Fibroblast of the conjunctiva (primary cell): ENCODE measurements around the gene PLEKHH3.

Experiments
- DNase-seq: peaks from one replicate; pipeline ENCODE4 v3.0.0-alpha.2; 2010; ENCODE audit warnings: low read depth

PLEKHH3 gene

DNA sequence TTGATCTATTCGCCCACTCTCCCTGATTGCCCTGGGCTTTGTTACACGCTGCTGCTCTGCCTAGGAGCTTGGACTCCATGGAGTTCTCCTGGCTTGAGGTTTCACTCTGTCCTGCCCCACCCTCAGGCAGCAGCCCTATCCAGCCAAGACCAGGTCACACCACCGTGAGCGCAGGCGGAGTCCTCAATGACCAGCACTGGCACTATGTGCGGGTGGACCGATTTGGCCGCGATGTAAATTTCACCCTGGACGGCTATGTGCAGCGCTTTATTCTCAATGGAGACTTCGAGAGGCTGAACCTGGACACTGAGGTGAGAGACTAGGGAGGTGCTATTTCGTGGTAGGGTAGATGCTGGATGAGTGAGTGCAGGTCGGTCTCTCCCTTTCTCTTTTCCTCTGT, 9.0 kb upstream of the PLEKHH3 start:
- no peak for DNase-seq

DNA sequence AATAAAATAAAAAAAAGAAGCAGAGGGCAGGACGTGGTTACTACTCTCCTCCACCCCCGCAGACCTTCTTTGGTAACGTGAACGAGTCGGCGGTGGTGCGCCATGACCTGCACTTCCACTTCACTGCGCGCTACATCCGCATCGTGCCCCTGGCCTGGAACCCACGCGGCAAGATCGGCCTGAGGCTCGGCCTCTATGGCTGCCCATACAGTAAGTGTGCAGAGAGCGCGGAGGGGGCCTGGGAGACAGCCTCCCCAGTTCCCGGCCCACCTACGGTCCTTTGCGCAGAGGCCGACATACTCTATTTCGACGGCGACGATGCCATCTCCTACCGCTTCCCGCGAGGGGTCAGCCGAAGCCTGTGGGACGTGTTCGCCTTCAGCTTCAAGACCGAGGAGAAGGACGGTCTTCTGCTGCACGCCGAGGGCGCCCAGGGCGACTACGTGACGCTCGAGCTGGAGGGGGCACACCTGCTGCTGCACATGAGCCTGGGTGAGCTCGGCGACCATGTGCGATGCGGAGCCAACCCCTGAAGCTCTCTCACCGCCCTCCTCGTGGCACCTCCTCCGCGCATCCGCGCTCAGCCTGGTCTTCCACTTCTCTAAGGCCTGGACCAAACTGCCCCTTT, 8.2 kb upstream of the PLEKHH3 start:
- no peak for DNase-seq

- DNase-seq = no peak
Measured at GRCh38 chr17:42683407-42684034, 6.7 kb upstream of the PLEKHH3 start.

- DNase-seq = peak; percentile 18
Measured at GRCh38 chr17:42682722-42683403, 6.1 kb upstream of the PLEKHH3 start.

GRCh38 chr17:42681976-42682721, 5.4 kb upstream of the PLEKHH3 start, which contains the start of gene CNTNAP1:
Gene CNTNAP1 (plus strand): TSS chr17:42682531. CDS start chr17:42682830, 299 bp downstream.
- peak; percentile 46 for DNase-seq

DNA sequence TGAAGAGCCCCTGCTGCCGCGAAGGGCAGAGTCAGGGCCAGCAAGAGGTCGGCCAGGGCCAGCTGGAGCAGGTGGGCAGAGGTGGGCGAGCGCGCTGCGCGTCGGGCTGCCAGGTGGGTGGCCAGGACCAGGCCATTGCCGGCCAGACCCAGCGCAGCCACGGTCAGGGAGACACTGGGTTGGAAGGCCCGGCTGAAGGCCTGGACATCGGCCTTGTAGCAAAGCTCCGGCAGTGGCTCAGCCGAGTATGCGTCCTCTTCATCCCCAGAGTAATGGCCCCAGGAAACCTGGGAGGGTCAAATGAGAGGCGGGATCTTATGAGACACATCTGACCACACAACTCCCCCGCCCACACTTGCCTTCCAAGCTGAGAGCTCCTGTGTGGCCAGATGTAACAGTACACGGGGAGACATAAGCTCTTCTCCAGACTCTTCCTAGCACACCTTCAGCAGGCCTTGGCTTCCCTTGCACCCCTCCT, 3.6 kb upstream of the PLEKHH3 start:
- no peak for DNase-seq

GRCh38 chr17:42679492-42680330, 2.9 kb upstream of the PLEKHH3 start:
- DNase-seq = peak; percentile 42

DNA sequence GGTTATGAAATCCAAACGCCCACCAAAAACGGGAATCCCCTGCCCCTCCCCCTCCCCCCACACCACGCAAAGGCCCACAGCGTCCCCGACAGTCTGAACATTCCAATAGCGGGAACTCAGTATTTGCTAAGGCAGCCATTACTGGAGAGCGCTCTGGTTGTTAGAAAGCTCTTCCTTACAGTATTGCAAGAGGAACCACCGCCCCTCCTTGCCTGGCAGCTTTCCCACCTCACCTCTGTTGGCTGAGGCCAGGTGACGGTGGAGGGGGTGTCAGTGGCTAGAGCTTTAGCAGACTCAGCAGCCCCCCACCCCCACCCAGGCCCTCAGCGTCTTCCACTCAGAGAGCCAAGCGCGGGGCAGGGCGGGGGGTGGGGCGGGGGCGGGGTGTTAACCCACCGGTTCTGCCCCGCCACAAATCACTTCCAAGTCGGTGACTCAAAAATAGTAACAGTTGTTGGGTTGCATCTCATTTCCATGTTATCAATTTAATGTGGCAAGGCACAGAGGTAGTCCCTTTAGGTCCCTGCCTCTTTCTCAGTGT, 2.2 kb upstream of the PLEKHH3 start:
- no peak for DNase-seq

DNA sequence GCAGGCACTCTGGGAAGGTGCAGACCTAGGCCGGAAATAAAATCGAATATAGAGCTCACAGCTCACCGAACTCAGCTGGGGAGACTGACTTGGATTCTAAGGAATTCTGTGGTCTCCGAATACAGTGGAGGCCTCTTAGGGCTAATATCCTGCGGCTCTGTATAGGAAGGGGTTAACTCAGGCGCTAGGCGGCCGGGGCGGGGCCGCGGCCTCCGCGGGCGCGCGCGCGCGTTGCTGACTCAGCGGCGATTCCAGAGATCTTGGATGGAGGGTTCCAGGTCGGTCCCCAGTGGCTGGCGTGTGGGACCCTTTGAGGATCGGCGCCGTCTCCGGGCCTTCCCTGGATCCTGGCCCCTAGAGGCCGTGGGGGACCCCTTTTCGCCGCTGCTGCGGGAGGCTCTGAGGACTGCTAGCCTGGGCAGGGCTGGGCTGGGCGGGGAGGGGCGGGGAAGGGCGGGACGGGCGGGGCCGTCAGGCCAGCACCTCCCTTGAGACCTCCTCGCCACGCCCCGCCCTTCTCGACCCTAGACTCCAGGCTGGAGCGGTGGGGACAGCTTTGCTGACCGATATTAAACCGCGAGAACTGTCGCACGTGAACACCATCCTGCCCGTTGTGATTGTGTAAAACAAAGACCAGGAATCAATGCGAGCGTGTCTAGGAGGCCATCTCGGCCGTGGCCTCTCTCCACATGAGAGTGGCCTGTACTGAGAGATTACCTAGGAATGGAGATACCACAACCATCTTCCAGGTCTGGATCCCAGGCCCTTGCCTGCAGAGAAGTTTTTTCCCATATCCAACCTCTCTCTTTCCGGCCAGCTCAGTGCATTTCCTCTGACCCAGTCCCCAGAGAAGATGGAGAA, 1.4 kb upstream of the PLEKHH3 start:
- DNase-seq = peak; percentile 85

DNA sequence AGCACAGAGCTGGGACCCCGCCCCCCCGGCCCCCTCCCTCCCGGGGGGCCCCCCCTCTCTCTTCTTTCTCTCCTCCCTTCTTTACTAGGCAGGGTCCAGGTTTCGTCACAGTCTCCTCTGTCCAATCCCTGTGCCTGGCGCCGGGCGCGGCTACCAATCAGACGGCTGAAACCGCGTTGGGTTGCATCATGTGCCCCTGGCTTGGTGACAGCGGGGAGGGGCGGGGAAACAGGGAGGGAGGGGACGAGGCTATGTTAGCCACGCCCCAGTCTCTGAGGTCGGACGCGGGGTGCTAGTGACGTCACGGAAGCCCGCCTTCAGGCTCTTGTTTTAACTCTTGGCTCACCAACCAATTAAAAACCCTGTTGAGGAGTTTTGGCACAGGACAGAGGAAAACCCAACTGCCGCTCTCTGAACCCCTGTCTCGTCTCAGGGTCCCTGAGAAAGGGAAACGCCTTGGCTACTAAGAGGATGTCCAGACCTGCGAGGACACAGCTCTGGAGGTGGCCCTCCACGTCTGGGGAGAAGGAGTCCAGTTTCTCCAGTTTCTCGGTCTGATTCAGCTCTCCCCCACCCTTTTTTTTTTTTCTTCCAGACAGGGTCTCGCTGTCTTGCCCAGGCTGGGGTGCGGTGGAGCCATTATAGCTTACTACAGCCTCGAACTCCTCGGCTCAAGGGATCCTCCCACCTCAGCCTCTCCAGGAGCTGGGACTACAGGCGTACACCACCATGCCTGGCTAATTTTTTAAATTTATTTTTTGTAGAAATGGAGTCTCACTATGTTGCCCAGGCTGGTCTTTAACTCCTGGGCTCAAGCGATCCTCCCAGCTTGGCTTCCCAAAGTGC, 441 bp upstream of the PLEKHH3 start:
- DNase-seq = peak; percentile 99

DNA sequence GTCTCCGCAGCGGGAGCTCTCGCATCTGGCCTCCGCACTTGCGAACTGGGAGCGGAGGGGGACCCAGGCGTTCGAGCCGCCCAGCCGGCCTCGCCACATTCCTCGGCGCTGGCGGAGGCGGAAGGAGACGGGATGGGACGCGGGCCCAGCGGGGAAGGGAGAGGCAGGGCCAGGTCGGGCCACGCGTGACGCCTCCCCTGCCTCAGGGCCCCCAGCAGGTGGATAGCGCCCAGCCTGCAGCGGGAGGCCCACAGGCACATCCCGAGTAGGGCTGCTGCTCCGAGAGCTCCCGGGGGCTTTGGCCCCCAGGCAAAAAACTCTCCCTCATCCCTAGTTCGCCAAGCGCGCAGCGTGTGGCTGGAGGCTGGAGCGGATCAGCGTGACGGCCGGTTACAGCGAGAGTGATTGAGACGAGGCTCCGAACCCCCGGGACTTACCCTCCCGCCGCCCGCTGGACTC, 800 bp downstream of the PLEKHH3 start:
- no peak for DNase-seq

DNA sequence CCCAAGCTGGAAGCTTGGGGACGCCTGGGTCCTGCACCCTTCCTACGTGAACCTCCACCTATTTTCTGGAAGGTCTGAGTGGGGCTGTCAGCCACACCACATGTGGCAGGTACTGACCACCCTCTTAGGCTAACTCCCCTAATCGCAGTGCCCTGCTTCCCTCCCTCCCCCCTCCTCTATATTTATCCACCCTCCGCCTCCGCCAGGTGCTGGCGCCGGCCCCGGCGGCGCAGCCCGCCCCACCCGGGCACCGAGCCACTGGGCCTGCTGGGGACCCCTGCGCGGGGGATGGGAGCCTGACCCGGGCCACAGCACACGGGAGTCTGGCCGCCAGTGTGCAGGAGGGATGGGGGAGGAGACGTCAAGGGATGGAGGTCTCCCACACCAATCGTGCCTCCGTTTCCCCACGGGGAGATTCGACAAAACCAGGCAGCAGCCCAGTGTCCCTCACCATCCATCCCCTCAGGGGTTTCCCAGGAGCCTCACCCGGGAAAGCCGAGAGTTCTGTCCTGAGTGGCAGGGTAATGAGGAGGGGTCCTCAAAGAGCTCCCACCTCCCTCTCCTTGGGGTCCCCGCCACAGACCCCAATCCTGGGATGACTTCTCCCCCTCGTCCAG, 1.3 kb downstream of the PLEKHH3 start:
- DNase-seq = no peak

- no peak for DNase-seq
Measured at GRCh38 chr17:42674755-42675347, 1.9 kb downstream of the PLEKHH3 start.

- peak; percentile 53 for DNase-seq
Measured at GRCh38 chr17:42673885-42674754, 2.7 kb downstream of the PLEKHH3 start.

GRCh38 chr17:42673266-42673884, 3.4 kb downstream of the PLEKHH3 start:
- DNase-seq = no peak

- no peak for DNase-seq
Measured at GRCh38 chr17:42672038-42672437, 4.8 kb downstream of the PLEKHH3 start.
